Bronchial epithelial cell (primary cell): ENCODE results near the gene VWA3A. TPM values are rescaled to one million over a fixed set of nuclear protein-coding genes. Genes with fewer than 3 reads are reported as not detected.
"Not testable (repeated sequence)": the region's sequence is repeated elsewhere in the genome, so short reads cannot be mapped to it uniquely, and the experiment has no call there.

ENCODE experiments used
- DNase-seq: peaks from one replicate; pipeline ENCODE4 v3.0.0-alpha.2; 2010; ENCODE audit warnings: low read depth
- FAIRE-seq: peaks from 2 replicates; lab custom pipeline; 2011; peaks lifted over from hg19 to GRCh38; lab: Jason Lieb, UNC
- H3K27me3 ChIP-seq: 2 replicates; pipeline ENCODE4 v1.5.1; 2011; ENCODE audit warnings: low read length; ENCODE audit not compliant: control insufficient read depth, insufficient read depth
- H3K36me3 ChIP-seq: 2 replicates; pipeline ENCODE4 v1.5.1; 2011; ENCODE audit warnings: low read length; ENCODE audit not compliant: control insufficient read depth, insufficient read depth
- H3K4me3 ChIP-seq: 2 replicates; pipeline ENCODE4 v1.5.1; 2011; ENCODE audit warnings: mild to moderate bottlenecking, low read depth, low read length, control low read depth
- total RNA-seq: library from RNA; depleted of rRNA; stranded (reverse); fragments of >200 nt; gene quantifications from 2 replicates; pipeline ENCODE4 v1.2.1, GENCODE V29; 2014
- TF ChIP-seq, protein P1 (sequence below): IDR thresholded peaks from 2 replicates; pipeline ENCODE4 v1.5.1; 2011; ENCODE audit warnings: mild to moderate bottlenecking, moderate library complexity, low read length, control low read depth, inconsistent platforms; ENCODE audit not compliant: insufficient read depth, severe bottlenecking

Gene VWA3A
- total RNA-seq, 1 donor from 2014 or later, result under 0.01 TPM

DNA sequence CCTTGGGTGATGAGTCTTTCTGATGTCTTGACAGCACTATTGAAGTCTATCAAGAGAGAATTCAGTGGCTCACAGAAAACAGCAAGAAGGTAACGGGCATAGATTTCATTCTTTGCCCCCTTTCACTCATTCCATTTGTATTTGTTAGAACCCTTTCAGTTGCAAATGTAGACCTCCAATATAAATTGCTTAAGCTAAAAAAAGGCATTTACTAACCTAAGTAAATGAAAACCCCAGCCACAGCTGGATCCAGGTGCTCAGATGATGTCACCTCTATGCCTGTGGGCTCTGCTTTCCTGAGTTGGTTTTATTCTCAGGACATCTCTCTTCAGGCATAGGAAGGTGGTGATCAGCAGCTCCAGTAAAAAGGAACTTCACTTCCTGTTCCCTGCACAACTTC lies 11.1 kb downstream of the VWA3A start:
- FAIRE-seq (no peak), DNase-seq (no peak)
- no peaks in the 10 kb centered on the region for H3K36me3 ChIP-seq
- no peaks in the 10 kb centered on the region for H3K27me3 ChIP-seq
- no peak overlapping the region for H3K4me3 ChIP-seq
- TF ChIP-seq, protein P1, sequence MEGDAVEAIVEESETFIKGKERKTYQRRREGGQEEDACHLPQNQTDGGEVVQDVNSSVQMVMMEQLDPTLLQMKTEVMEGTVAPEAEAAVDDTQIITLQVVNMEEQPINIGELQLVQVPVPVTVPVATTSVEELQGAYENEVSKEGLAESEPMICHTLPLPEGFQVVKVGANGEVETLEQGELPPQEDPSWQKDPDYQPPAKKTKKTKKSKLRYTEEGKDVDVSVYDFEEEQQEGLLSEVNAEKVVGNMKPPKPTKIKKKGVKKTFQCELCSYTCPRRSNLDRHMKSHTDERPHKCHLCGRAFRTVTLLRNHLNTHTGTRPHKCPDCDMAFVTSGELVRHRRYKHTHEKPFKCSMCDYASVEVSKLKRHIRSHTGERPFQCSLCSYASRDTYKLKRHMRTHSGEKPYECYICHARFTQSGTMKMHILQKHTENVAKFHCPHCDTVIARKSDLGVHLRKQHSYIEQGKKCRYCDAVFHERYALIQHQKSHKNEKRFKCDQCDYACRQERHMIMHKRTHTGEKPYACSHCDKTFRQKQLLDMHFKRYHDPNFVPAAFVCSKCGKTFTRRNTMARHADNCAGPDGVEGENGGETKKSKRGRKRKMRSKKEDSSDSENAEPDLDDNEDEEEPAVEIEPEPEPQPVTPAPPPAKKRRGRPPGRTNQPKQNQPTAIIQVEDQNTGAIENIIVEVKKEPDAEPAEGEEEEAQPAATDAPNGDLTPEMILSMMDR, result no peak

DNA sequence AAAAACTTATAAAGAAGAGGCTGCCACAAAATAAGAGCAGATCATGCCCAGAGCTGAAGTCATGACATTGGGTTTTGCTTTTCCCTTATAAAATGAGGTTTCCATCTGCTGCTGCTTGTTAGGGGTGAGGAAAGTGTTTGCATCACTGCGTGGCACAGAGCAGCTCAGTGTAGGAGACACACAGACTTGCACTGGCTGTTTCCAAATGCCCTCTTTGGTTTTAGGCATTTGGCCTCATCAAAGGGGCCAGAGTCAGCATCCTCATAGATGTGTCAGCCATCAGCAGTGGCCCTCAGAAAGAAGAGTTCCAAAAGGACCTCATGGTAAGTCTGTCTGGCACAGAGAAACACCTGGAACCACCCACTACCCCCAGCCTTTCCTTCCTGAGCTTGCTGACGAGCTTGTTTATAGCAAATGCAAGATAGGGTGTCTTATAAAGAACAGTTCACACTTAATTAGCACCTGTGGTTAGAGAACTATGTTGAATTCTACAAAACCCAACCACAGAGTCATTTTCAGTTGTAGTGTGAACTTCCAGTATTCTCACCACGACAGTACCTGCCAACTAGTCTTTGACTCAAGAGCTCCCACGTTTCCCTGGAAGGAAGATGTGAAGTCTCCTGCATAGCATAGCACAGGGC lies 17.0 kb downstream of the VWA3A start:
- DNase-seq (no peak), FAIRE-seq (no peak)
- Histone ChIP-seq H3K36me3 (no peaks in the 10 kb centered on the region), H3K27me3 (peaks cover 3% of the 10 kb centered on the region), H3K4me3 (no peak overlapping the region)
- TF ChIP-seq, protein P1, result no peak

- H3K36me3 ChIP-seq, H3K4me3 ChIP-seq, DNase-seq, H3K27me3 ChIP-seq, FAIRE-seq: not testable (repeated sequence)
These were observed 19.3 kb downstream of the VWA3A start for GRCh38 chr16:22111629-22112028.

DNA sequence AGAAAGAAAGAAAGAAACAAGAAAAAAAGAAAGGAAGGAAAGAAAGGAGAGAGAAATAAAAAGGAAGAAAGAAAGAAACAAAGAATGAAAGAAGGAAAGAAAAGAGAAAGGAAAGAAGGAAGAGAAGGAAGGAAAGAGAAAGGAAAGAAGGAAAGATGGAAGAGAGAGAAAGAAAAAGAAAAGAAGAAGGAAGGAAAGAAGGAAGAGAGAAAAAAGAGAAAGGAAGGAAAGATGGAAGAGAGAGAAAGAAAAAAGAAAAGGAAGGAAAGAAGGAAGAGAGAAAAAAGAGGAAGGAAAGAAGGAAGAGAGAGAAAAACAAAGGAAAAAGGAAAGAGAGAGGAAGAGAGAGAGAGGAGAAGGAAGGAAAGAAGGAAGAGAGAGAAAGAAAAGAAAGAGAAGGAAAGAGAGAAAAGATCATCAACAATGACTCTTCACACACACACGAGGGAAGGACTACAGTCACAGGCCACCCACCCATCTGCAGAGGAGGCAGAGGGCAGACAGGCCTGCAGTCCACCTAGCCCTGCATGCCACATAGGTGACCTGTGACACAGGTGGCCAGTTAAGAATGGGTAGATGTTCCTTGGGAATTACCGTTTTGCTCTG lies 23.9 kb downstream of the VWA3A start:
- no peak overlapping the region for H3K4me3 ChIP-seq
- H3K27me3 ChIP-seq, result no peaks in the 10 kb centered on the region
- TF ChIP-seq, protein P1, result no peak
- FAIRE-seq, result no peak
- no peak for DNase-seq
- H3K36me3 ChIP-seq, result no peaks in the 10 kb centered on the region

DNA sequence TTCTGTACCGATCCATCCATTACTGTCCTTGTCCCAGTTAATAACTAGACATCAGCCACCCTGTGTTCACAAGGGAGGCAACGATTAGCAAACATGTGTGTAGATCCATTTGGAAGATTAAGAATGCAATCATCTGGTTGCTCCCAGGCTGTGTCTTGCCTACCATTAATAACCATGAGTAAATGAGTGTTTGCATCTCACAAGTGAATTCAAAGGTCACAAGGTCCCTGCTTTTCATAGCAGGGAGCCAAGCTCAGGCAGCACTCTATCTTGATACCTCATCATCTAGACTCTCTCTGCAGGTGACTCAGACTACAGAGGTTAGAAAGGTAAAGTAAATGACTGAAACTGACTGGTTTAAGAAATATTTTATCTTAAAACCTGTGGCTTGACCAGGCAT lies 25.3 kb downstream of the VWA3A start:
- Histone ChIP-seq H3K4me3 (no peak overlapping the region), H3K36me3 (no peaks in the 10 kb centered on the region), H3K27me3 (no peaks in the 10 kb centered on the region)
- DNase-seq (peak; percentile 91), FAIRE-seq (no peak)
- TF ChIP-seq, protein P1, result no peak

GRCh38 chr16:22120440-22120839 lies 28.1 kb downstream of the VWA3A start:
- no peak for FAIRE-seq
- TF ChIP-seq, protein P1, result no peak
- DNase-seq, result no peak
- H3K27me3 ChIP-seq, result no peaks in the 10 kb centered on the region
- no peak overlapping the region for H3K4me3 ChIP-seq
- no peaks in the 10 kb centered on the region for H3K36me3 ChIP-seq
